ENCODE results near the gene CD40.

CD40 gene

DNA sequence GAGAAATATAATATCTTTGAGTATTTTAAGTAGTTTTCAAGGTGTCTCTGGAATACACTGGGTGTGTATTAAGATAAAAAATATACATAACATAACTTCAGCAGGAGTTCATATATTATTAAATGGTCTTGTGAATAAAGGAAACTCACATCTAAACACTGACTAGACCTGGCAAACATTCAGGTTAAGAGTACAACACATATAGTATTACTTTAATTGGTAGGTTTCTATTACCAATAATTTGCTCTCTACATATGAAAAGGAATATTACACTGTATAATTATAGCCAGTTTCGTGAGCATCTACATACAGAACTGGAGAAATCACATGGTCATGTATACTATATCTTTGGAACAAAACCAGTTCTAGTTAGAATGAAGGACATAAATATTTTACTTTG, 37.0 kb upstream of the CD40 start:
- H3K9me2 ChIP-seq (replicated peaks; ENCODE audit: insufficient read depth, low read length), result no peaks in the 10 kb centered on the region
- H3K9ac ChIP-seq (ENCODE audit: low read length), result no peak overlapping the region
- TF ChIP-seq CTCF (IDR thresholded peaks at IDR 0.05; ENCODE audit: insufficient read depth, low read length, poor library complexity, severe bottlenecking) (no peak), EZH2phosphoT487 (conservative IDR thresholded peaks at IDR 0.05; ENCODE audit: low read length) (no peak)
- 0 out of 2 replicates have a peak, but pooled peaks cover 7% of the 10 kb centered on the region for H3K36me3 ChIP-seq (ENCODE audit: low read length)
- H3K27ac ChIP-seq (ENCODE audit: low read depth, low read length), result no peak overlapping the region
- no peak overlapping the region for H3K4me2 ChIP-seq (ENCODE audit: low read depth, low read length, poor library complexity, severe bottlenecking)
- peaks cover 87% of the 10 kb centered on the region for H3K79me2 ChIP-seq (ENCODE audit: insufficient read depth, low read length)
- no peaks in the 10 kb centered on the region; the same call in 1 of the 2 replicates for H3F3A ChIP-seq (ENCODE audit: insufficient read depth)
- no peak overlapping the region for H3K4me3 ChIP-seq (ENCODE audit: insufficient read depth, low read length, poor library complexity, severe bottlenecking)
- H3K9me3 ChIP-seq (ENCODE audit: insufficient read depth, low read length), result no peaks in the 10 kb centered on the region
- H2AFZ ChIP-seq (ENCODE audit: low read depth, low read length, severe bottlenecking), result no peak overlapping the region
- no peaks in the 10 kb centered on the region for H3K27me3 ChIP-seq (ENCODE audit: low read length)
- peaks cover 51% of the 10 kb centered on the region for H4K20me1 ChIP-seq (ENCODE audit: low read depth, low read length)

- Histone ChIP-seq H3K4me2 (ENCODE audit: low read depth, low read length, poor library complexity, severe bottlenecking) (no peak overlapping the region), H3K36me3 (ENCODE audit: low read length) (no peaks in the 10 kb centered on the region), H2AFZ (ENCODE audit: low read depth, low read length, severe bottlenecking) (no peak overlapping the region), H4K20me1 (ENCODE audit: low read depth, low read length) (peaks cover 68% of the 10 kb centered on the region), H3K9me3 (ENCODE audit: insufficient read depth, low read length) (no peaks in the 10 kb centered on the region), H3K9ac (ENCODE audit: low read length) (no peak overlapping the region), H3K79me2 (ENCODE audit: insufficient read depth, low read length) (peaks cover 97% of the 10 kb centered on the region), H3K4me3 (ENCODE audit: insufficient read depth, low read length, poor library complexity, severe bottlenecking) (no peak overlapping the region), H3K27ac (ENCODE audit: low read depth, low read length) (no peak overlapping the region), H3K9me2 (replicated peaks; ENCODE audit: insufficient read depth, low read length) (no peaks in the 10 kb centered on the region), H3K27me3 (ENCODE audit: low read length) (no peaks in the 10 kb centered on the region), H3F3A (ENCODE audit: insufficient read depth) (peaks cover 2% of the 10 kb centered on the region; the same call in 1 of the 2 replicates)
- TF ChIP-seq EZH2phosphoT487 (conservative IDR thresholded peaks at IDR 0.05; ENCODE audit: low read length), result no peak
- no peak for TF ChIP-seq CTCF (IDR thresholded peaks at IDR 0.05; ENCODE audit: insufficient read depth, low read length, poor library complexity, severe bottlenecking)
Measured at GRCh38 chr20:46083101-46083500, 35.0 kb upstream of the CD40 start.

DNA sequence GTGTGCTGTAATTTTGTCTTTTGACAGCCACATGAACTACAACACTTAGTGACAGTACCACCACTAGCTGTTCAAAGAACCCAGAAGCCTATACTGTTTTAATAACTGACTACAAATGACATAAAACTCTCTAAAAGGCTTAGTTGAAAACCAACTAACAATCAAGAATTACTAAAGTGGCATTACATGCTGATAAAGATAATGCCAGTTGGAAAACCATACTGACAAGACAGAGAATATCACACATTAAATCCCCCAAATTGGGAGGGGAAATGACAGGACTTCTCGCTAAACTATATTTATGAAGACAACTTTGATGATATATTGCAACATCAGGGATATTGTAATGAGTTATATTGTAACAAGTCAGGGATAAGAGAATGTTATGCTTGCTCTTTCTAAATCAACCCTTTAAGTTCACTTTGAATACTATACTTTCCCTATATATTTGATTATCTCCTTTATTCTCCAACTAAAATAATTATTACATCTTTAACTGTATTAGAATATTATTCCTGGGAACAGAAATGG, 34.5 kb upstream of the CD40 start:
- no peak overlapping the region for H3K9ac ChIP-seq (ENCODE audit: low read length)
- no peaks in the 10 kb centered on the region for H3K27me3 ChIP-seq (ENCODE audit: low read length)
- no peaks in the 10 kb centered on the region for H3K9me3 ChIP-seq (ENCODE audit: insufficient read depth, low read length)
- H4K20me1 ChIP-seq (ENCODE audit: low read depth, low read length), result peaks cover 70% of the 10 kb centered on the region
- no peak overlapping the region for H3K27ac ChIP-seq (ENCODE audit: low read depth, low read length)
- no peak overlapping the region for H3K4me2 ChIP-seq (ENCODE audit: low read depth, low read length, poor library complexity, severe bottlenecking)
- no peaks in the 10 kb centered on the region for H3K36me3 ChIP-seq (ENCODE audit: low read length)
- H3K79me2 ChIP-seq (ENCODE audit: insufficient read depth, low read length), result peaks cover 100% of the 10 kb centered on the region
- no peak overlapping the region for H3K4me3 ChIP-seq (ENCODE audit: insufficient read depth, low read length, poor library complexity, severe bottlenecking)
- no peaks in the 10 kb centered on the region for H3K9me2 ChIP-seq (replicated peaks; ENCODE audit: insufficient read depth, low read length)
- H2AFZ ChIP-seq (ENCODE audit: low read depth, low read length, severe bottlenecking), result no peak overlapping the region
- TF ChIP-seq CTCF (IDR thresholded peaks at IDR 0.05; ENCODE audit: insufficient read depth, low read length, poor library complexity, severe bottlenecking) (no peak), EZH2phosphoT487 (conservative IDR thresholded peaks at IDR 0.05; ENCODE audit: low read length) (no peak)
- H3F3A ChIP-seq (ENCODE audit: insufficient read depth), result peaks cover 6% of the 10 kb centered on the region; the same call in 1 of the 2 replicates
